A673 (cell line): ENCODE data around the gene THEM5.

Experiments
- CTCF ChIP-seq: fragments of 300-800, 200-600 bp; sonication (generic); conservative IDR thresholded peaks from 2 replicates; pipeline ENCODE4 v1.5.1; 2017; ENCODE audit warnings: low read depth, mild to moderate bottlenecking, antibody characterized with exemption, low read length, moderate library complexity, mixed read lengths
- EZH2 ChIP-seq: fragments of 200-600 bp; sonication (generic); IDR thresholded peaks from 2 replicates; pipeline ENCODE4 v1.6.1; 2017; ENCODE audit warnings: borderline replicate concordance, low read depth, mild to moderate bottlenecking, mixed read lengths, antibody characterized with exemption, low read length; ENCODE audit not compliant: poor library complexity, severe bottlenecking

DNA sequence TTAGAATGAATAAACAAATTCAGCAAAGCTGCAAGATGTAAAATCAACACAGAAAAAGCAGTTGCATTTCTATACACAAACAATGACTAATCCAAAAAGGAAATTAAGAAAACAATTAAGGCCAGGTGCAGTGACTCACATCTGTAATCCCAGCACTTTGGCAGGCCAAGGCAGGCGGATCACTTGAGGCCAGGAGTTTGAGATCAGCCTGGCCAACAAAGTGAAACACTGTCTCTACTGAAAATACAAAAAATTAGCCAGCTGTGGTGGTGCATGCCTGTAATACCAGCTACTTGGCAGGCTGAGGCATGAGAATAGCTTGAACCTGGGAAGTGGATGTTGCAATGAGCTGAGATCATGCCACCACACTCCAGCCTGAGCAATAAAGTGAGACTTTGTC is 33.5 kb upstream of the THEM5 start:
- TF ChIP-seq CTCF (no peak), EZH2 (no peak)
